Mucosa of stomach (tissue), 1 donor: Measurements from ENCODE around the gene ADGRG1.

Experiments
- H3K27me3 ChIP-seq: one replicate; pipeline ENCODE4 v1.7.0; 2013; ENCODE audit warnings: mild to moderate bottlenecking, low read length; ENCODE audit not compliant: control insufficient read depth, insufficient read depth
- H3K36me3 ChIP-seq: one replicate; pipeline ENCODE4 v1.7.0; 2013; ENCODE audit warnings: low read length; ENCODE audit not compliant: control insufficient read depth, insufficient read depth
- H3K4me1 ChIP-seq: one replicate; pipeline ENCODE4 v1.7.0; 2013; ENCODE audit warnings: mild to moderate bottlenecking, low read length; ENCODE audit not compliant: control insufficient read depth, insufficient read depth
- H3K4me3 ChIP-seq: one replicate; pipeline ENCODE4 v1.7.0; 2013; ENCODE audit warnings: low read length
- H3K9ac ChIP-seq: one replicate; pipeline ENCODE4 v1.7.0; 2013; ENCODE audit warnings: mild to moderate bottlenecking, low read length, moderate library complexity
- H3K9me3 ChIP-seq: one replicate; pipeline ENCODE4 v1.7.0; 2013; ENCODE audit warnings: mild to moderate bottlenecking, low read length, moderate library complexity; ENCODE audit not compliant: control insufficient read depth
- donor health status: Pancreatic carcinoma.

Gene ADGRG1

GRCh38 chr16:57652695-57653471 lies 24.5 kb downstream of the ADGRG1 start:
- no peak overlapping the region for H3K9ac ChIP-seq
- H3K36me3 ChIP-seq: no peaks in the 10 kb centered on the region
- no peaks in the 10 kb centered on the region for H3K27me3 ChIP-seq
- H3K4me3 ChIP-seq: no peak overlapping the region
- H3K9me3 ChIP-seq: no peaks in the 10 kb centered on the region
- peaks cover 3% of the 10 kb centered on the region for H3K4me1 ChIP-seq

- H3K4me3 ChIP-seq: no peak overlapping the region
- peaks cover 3% of the 10 kb centered on the region for H3K4me1 ChIP-seq
- H3K9ac ChIP-seq: no peak overlapping the region
- H3K27me3 ChIP-seq: no peaks in the 10 kb centered on the region
- no peaks in the 10 kb centered on the region for H3K9me3 ChIP-seq
- H3K36me3 ChIP-seq: no peaks in the 10 kb centered on the region
These were observed 25.5 kb downstream of the ADGRG1 start for GRCh38 chr16:57653936-57654335.

GRCh38 chr16:57656342-57656955 lies 28.0 kb downstream of the ADGRG1 start:
- Histone ChIP-seq H3K4me1 (no peaks in the 10 kb centered on the region), H3K9me3 (no peaks in the 10 kb centered on the region), H3K4me3 (no peak overlapping the region), H3K27me3 (no peaks in the 10 kb centered on the region), H3K36me3 (no peaks in the 10 kb centered on the region), H3K9ac (no peak overlapping the region)

- no peak overlapping the region for H3K4me3 ChIP-seq
- no peaks in the 10 kb centered on the region for H3K9me3 ChIP-seq
- no peaks in the 10 kb centered on the region for H3K36me3 ChIP-seq
- H3K27me3 ChIP-seq: no peaks in the 10 kb centered on the region
- H3K9ac ChIP-seq: no peak overlapping the region
- H3K4me1 ChIP-seq: no peaks in the 10 kb centered on the region
These were observed 28.8 kb downstream of the ADGRG1 start for GRCh38 chr16:57657228-57657627.

- H3K9me3 ChIP-seq: no peaks in the 10 kb centered on the region
- no peak overlapping the region for H3K9ac ChIP-seq
- no peak overlapping the region for H3K4me3 ChIP-seq
- no peaks in the 10 kb centered on the region for H3K27me3 ChIP-seq
- H3K36me3 ChIP-seq: no peaks in the 10 kb centered on the region
- H3K4me1 ChIP-seq: no peaks in the 10 kb centered on the region
These were observed 29.9 kb downstream of the ADGRG1 start for GRCh38 chr16:57658130-57658877.

GRCh38 chr16:57658878-57659674 lies 30.6 kb downstream of the ADGRG1 start:
- Histone ChIP-seq H3K9me3 (no peaks in the 10 kb centered on the region), H3K4me3 (no peak overlapping the region), H3K27me3 (no peaks in the 10 kb centered on the region), H3K9ac (no peak overlapping the region), H3K36me3 (no peaks in the 10 kb centered on the region), H3K4me1 (no peaks in the 10 kb centered on the region)

- H3K9me3 ChIP-seq: no peaks in the 10 kb centered on the region
- no peaks in the 10 kb centered on the region for H3K27me3 ChIP-seq
- no peaks in the 10 kb centered on the region for H3K4me1 ChIP-seq
- no peaks in the 10 kb centered on the region for H3K36me3 ChIP-seq
- H3K9ac ChIP-seq: no peak overlapping the region
- H3K4me3 ChIP-seq: no peak overlapping the region
These were observed 32.5 kb downstream of the ADGRG1 start for GRCh38 chr16:57660715-57661463.

- H3K4me3 ChIP-seq: no peak overlapping the region
- H3K36me3 ChIP-seq: no peaks in the 10 kb centered on the region
- H3K9me3 ChIP-seq: no peaks in the 10 kb centered on the region
- H3K9ac ChIP-seq: no peak overlapping the region
- H3K4me1 ChIP-seq: no peaks in the 10 kb centered on the region
- H3K27me3 ChIP-seq: no peaks in the 10 kb centered on the region
These were observed 33.1 kb downstream of the ADGRG1 start for GRCh38 chr16:57661510-57661909.

- Histone ChIP-seq H3K9ac (no peak overlapping the region), H3K9me3 (no peaks in the 10 kb centered on the region), H3K4me3 (no peak overlapping the region), H3K4me1 (no peaks in the 10 kb centered on the region), H3K27me3 (no peaks in the 10 kb centered on the region), H3K36me3 (no peaks in the 10 kb centered on the region)
These were observed 33.8 kb downstream of the ADGRG1 start for GRCh38 chr16:57661936-57662906.

- Histone ChIP-seq H3K4me3 (no peak overlapping the region), H3K9ac (no peak overlapping the region), H3K9me3 (no peaks in the 10 kb centered on the region), H3K4me1 (no peaks in the 10 kb centered on the region), H3K36me3 (no peaks in the 10 kb centered on the region), H3K27me3 (no peaks in the 10 kb centered on the region)
These were observed 35.0 kb downstream of the ADGRG1 start for GRCh38 chr16:57663436-57663835.
